HCT116 (cell line): ENCODE results near the gene ETF1. TPM values are rescaled to one million over a fixed set of nuclear protein-coding genes. Genes with fewer than 3 reads are reported as not detected.

Experiments
- ATAC-seq: fragments of 200-7000 bp; cut with Tn5 transposase; 2 replicates; pipeline ENCODE4 v1.9.1; 2020; ENCODE audit warnings: mild to moderate bottlenecking, moderate library complexity
- BruUV-seq: library from RNA; stranded (reverse); fragments of 400-500 nt; replicated peaks from 2 replicates; lab custom pipeline; 2021; lab: Mats Ljungman, UMichigan
- CTCF ChIA-PET: fragments of 300-600 bp; sonication (Branson Sonifier 250); formaldehyde crosslinking; loops from one replicate; lab custom pipeline; 2021; ENCODE audit warnings: antibody characterized with exemption; lab: Charles Lee
- POLR2A ChIA-PET: fragments of 300-600, 350-600 bp; sonication (Branson Sonifier 250); formaldehyde crosslinking; loops from one replicate; lab custom pipeline; 2021; ENCODE audit warnings: antibody characterized with exemption; lab: Charles Lee
- RAD21 ChIA-PET, 2 experiments: fragments of 300-600 bp; sonication (Branson Sonifier 250); formaldehyde crosslinking; loops; one replicate each; lab custom pipeline; 2023; ENCODE audit warnings: low total read pairs in 2 of 2; ENCODE audit not compliant: uncharacterized antibody in 2 of 2, unreplicated experiment in 2 of 2, low non-redundant PET in 1 of 2; lab: Charles Lee
- DNase-seq: peaks from one replicate; pipeline ENCODE4 v3.0.0-alpha.2; 2010; ENCODE audit warnings: low read depth, low spot score
- H2AFZ ChIP-seq: fragments of 200-600 bp; shearing (Covaris generic), sonication (generic); 2 replicates; pipeline ENCODE4 v1.6.1; 2017; ENCODE audit warnings: low read depth, mixed run types, mixed read lengths, antibody characterized with exemption, low read length; ENCODE audit not compliant: poor library complexity, severe bottlenecking
- H3K27ac ChIP-seq: 2 replicates; pipeline ENCODE4 v1.5.1; 2012; ENCODE audit warnings: low read depth, low read length
- H3K27me3 ChIP-seq: fragments of 200-600 bp; sonication (generic); 2 replicates; pipeline ENCODE4 v1.6.1; 2016; ENCODE audit warnings: mixed run types, low read length, mixed read lengths; ENCODE audit not compliant: insufficient read depth
- H3K36me3 ChIP-seq, 2 experiments: fragments of 200-500 bp in 1 of 2; fragments of 200-600 bp in 1 of 2; sonication (Bioruptor generic) in 1 of 2; sonication (generic) in 1 of 2; 2 replicates each; pipeline versions ENCODE4 v1.5.1 to v1.6.1; 2014 to 2016; ENCODE audit warnings: low read length in 2 of 2, inconsistent platforms in 1 of 2, mixed read lengths in 1 of 2, mixed run types in 1 of 2; ENCODE audit not compliant: insufficient read depth in 2 of 2, control insufficient read depth in 1 of 2
- H3K4me1 ChIP-seq, 2 experiments: fragments of 200-600 bp in 1 of 2; sonication (generic) in 1 of 2; 2 replicates each; pipeline versions ENCODE4 v1.5.1 to v1.6.1; 2012 to 2017; ENCODE audit warnings: low read length in 2 of 2, inconsistent platforms in 1 of 2, mild to moderate bottlenecking in 1 of 2, mixed read lengths in 1 of 2, mixed run types in 1 of 2, moderate library complexity in 1 of 2; ENCODE audit not compliant: insufficient read depth in 2 of 2, control insufficient read depth in 1 of 2
- H3K4me2 ChIP-seq: fragments of 200-600 bp; sonication (generic); 2 replicates; pipeline ENCODE4 v1.6.1; 2017; ENCODE audit warnings: mixed run types, low read length, mixed read lengths
- H3K4me3 ChIP-seq, 2 experiments: fragments of 200-600 bp in 1 of 2; sonication (generic) in 1 of 2; replicated peaks in 1 of 2; 2 replicates each; pipeline ENCODE4 v1.5.1; 2011 to 2016; ENCODE audit warnings: low read length in 2 of 2, control low read depth in 1 of 2, low read depth in 1 of 2, mild to moderate bottlenecking in 1 of 2, mixed read lengths in 1 of 2, mixed run types in 1 of 2
- H3K79me2 ChIP-seq: fragments of 200-600 bp; sonication (generic); 2 replicates; pipeline ENCODE4 v1.6.1; 2017; ENCODE audit warnings: mild to moderate bottlenecking, mixed run types, low read length, moderate library complexity, mixed read lengths; ENCODE audit not compliant: insufficient read depth
- H3K9ac ChIP-seq: fragments of 200-600 bp; sonication (generic); 2 replicates; pipeline ENCODE4 v1.6.1; 2016; ENCODE audit warnings: low read length, mixed read lengths
- H3K9me2 ChIP-seq: fragments of 200-600 bp; sonication (generic), shearing (Covaris generic); 2 replicates; pipeline ENCODE4 v1.6.1; 2017; ENCODE audit warnings: mixed run types, mild to moderate bottlenecking, moderate library complexity; ENCODE audit not compliant: insufficient read depth
- H3K9me3 ChIP-seq, 2 experiments: fragments of 200-500 bp in 1 of 2; fragments of 200-600 bp in 1 of 2; sonication (Bioruptor generic) in 1 of 2; sonication (generic) in 1 of 2; 2 replicates each; pipeline ENCODE4 v1.6.1; 2014 to 2017; ENCODE audit warnings: low read length in 2 of 2, mixed read lengths in 2 of 2, inconsistent platforms in 1 of 2, low read depth in 1 of 2, mild to moderate bottlenecking in 1 of 2, mixed run types in 1 of 2, moderate library complexity in 1 of 2; ENCODE audit not compliant: control insufficient read depth in 1 of 2, insufficient read depth in 1 of 2
- H4K20me1 ChIP-seq: fragments of 200-600 bp; sonication (generic), shearing (Covaris generic); 2 replicates; pipeline ENCODE4 v1.6.1; 2017; ENCODE audit warnings: mixed run types, mild to moderate bottlenecking, moderate library complexity; ENCODE audit not compliant: insufficient read depth
- ATF3 ChIP-seq: IDR thresholded peaks from 2 replicates; pipeline ENCODE4 v1.6.1; 2012
- CTCF ChIP-seq, 3 experiments: fragments of 200-600 bp in 1 of 3; sonication (generic) in 1 of 3; IDR thresholded peaks in 2 of 3; conservative IDR thresholded peaks in 1 of 3; 2 replicates each; pipeline ENCODE4 v1.5.1; 2012 to 2017; ENCODE audit warnings: low read depth in 2 of 3, low read length in 2 of 3, antibody characterized with exemption in 1 of 3, borderline replicate concordance in 1 of 3, control low read depth in 1 of 3, mild to moderate bottlenecking in 1 of 3, mixed read lengths in 1 of 3, mixed run types in 1 of 3, moderate library complexity in 1 of 3; ENCODE audit not compliant: insufficient read depth in 1 of 3
- EGR1 ChIP-seq: IDR thresholded peaks from 2 replicates; pipeline ENCODE4 v1.6.1; 2012; ENCODE audit warnings: low read depth
- EZH2 ChIP-seq: fragments of 200-600 bp; sonication (generic); IDR thresholded peaks from 2 replicates; pipeline ENCODE4 v1.6.1; 2017; ENCODE audit warnings: antibody characterized with exemption, mixed run types
- EZH2phosphoT487 ChIP-seq: fragments of 200-600 bp; IDR thresholded peaks from 2 replicates; pipeline ENCODE4 v1.6.1; 2018; ENCODE audit warnings: antibody characterized with exemption, borderline replicate concordance
- FOSL1 ChIP-seq: IDR thresholded peaks from 2 replicates; pipeline ENCODE4 v1.6.1; 2012; ENCODE audit warnings: low read depth
- JUND ChIP-seq: IDR thresholded peaks from 2 replicates; pipeline ENCODE4 v1.6.1; 2012
- MAX ChIP-seq: IDR thresholded peaks from 2 replicates; pipeline ENCODE4 v1.6.1; 2012
- POLR2A ChIP-seq: IDR thresholded peaks from 2 replicates; pipeline ENCODE4 v1.7.0; 2011; ENCODE audit warnings: borderline replicate concordance; ENCODE audit not compliant: insufficient read depth, insufficient read length; ENCODE audit errors: extremely low read depth
- POLR2AphosphoS5 ChIP-seq: IDR thresholded peaks from 2 replicates; pipeline ENCODE4 v1.6.1; 2011; ENCODE audit warnings: mild to moderate bottlenecking, low read depth, low read length, moderate library complexity
- RAD21 ChIP-seq: IDR thresholded peaks from 2 replicates; pipeline ENCODE4 v1.6.1; 2012; ENCODE audit warnings: low read depth, mild to moderate bottlenecking
- REST ChIP-seq: IDR thresholded peaks from 2 replicates; pipeline ENCODE4 v1.6.1; 2012; ENCODE audit warnings: low read depth
- SIN3A ChIP-seq: IDR thresholded peaks from 2 replicates; pipeline ENCODE4 v1.6.1; 2012; ENCODE audit warnings: low read depth
- SP1 ChIP-seq: IDR thresholded peaks from 2 replicates; pipeline ENCODE4 v1.6.1; 2012; ENCODE audit warnings: low read depth
- SRF ChIP-seq: IDR thresholded peaks from 2 replicates; pipeline ENCODE4 v1.6.1; 2012; ENCODE audit warnings: low read depth
- TCF7L2 ChIP-seq: IDR thresholded peaks from 2 replicates; pipeline ENCODE4 v1.7.0; 2011; ENCODE audit warnings: borderline replicate concordance, inconsistent platforms; ENCODE audit not compliant: insufficient read depth, insufficient read length; ENCODE audit errors: extremely low read depth
- intact Hi-C: fragments of 100-400 bp; cut with micrococcal nuclease; formaldehyde crosslinking; loops from 2 replicates; pipeline ENCODE4 v1.10.0; 2022
- total RNA-seq: library from RNA; stranded (reverse); gene quantifications from one replicate; pipeline ENCODE4 v1.2.1, GENCODE V29; 2021; ENCODE audit not compliant: unreplicated experiment

Gene ETF1
- total RNA-seq, 1 experiment from 2014 or later = 178 TPM

GRCh38 chr5:138545919-138546562 lies 3.0 kb upstream of the ETF1 start:
- Histone ChIP-seq H3K4me2 (no peak overlapping the region), H3K27ac (no peak overlapping the region), H3K4me3 (no peak overlapping the region), H3K27me3 (no peaks in the 10 kb centered on the region), H3K79me2 (peaks cover 82% of the 10 kb centered on the region), H3K4me1 (peaks cover 14 to 26% of the 10 kb centered on the region in 2 experiments; a peak in 3 of 4 replicates), H3K36me3 (peaks cover 3 to 12% of the 10 kb centered on the region in 2 experiments; a peak in 2 of 4 replicates), H3K9me2 (no peaks in the 10 kb centered on the region), H2AFZ (no peak overlapping the region), H3K9me3 (no peaks in the 10 kb centered on the region), H3K9ac (no peak overlapping the region), H4K20me1 (peaks cover 5% of the 10 kb centered on the region; the same call in 1 of the 2 replicates)
- no peak for ATAC-seq
- DNase-seq = no peak
- TF ChIP-seq TCF7L2 = no peak
- no peak for TF ChIP-seq JUND
- TF ChIP-seq CTCF (IDR thresholded peaks at IDR 0.05 in 2 of 3, conservative IDR thresholded peaks at IDR 0.05 in 1 of 3; ENCODE audit: borderline replicate concordance in 1 of 3, insufficient read depth in 1 of 3, low read depth in 2 of 3, low read length in 2 of 3) = no peak
- TF ChIP-seq MAX = no peak
- no peak for TF ChIP-seq SIN3A
- no peak for TF ChIP-seq RAD21
- no peak for TF ChIP-seq EZH2
- no peak for TF ChIP-seq EZH2phosphoT487
- no peak for TF ChIP-seq POLR2A
- TF ChIP-seq EGR1 = no peak
- no peak for TF ChIP-seq SRF
- no peak for TF ChIP-seq ATF3
- TF ChIP-seq SP1 = no peak
- TF ChIP-seq FOSL1 = no peak
- no peak for TF ChIP-seq POLR2AphosphoS5
- TF ChIP-seq REST = no peak
- no TSS peak for BruUV-seq
- intact Hi-C loops = loop anchor here (10.0 kb wide), 1 partner anchor 361 kb away; no protein-coding TSS in a partner anchor
- CTCF ChIA-PET = interaction anchor here (2.3 kb wide), 1 partner anchor 33 kb away, joined by 5 read pairs; no protein-coding TSS in a partner anchor
- RAD21 ChIA-PET = no interaction called here
- POLR2A ChIA-PET = no interaction called here
